GM23338 (cell line): ENCODE measurements around the gene OR56A5. TPM values are rescaled to one million over a fixed set of nuclear protein-coding genes. Genes with fewer than 3 reads are reported as not detected.

Experiments used
- ATAC-seq: fragments of 200-7000 bp; cut with Tn5 transposase; 3 replicates; pipeline ENCODE4 v1.9.1; 2020
- DNase-seq: peaks from one replicate; pipeline ENCODE4 v3.0.0-alpha.2; 2015; ENCODE audit warnings: low spot score
- H2AFZ ChIP-seq: fragments of 200-600 bp; sonication (generic); 2 replicates; pipeline ENCODE4 v1.8.0; 2016; ENCODE audit warnings: antibody characterized with exemption, mild to moderate bottlenecking, moderate library complexity
- H3F3A ChIP-seq: fragments of 200-600 bp; sonication (generic); replicated peaks from 2 replicates; pipeline ENCODE4 v1.8.0; 2017; ENCODE audit warnings: antibody characterized with exemption, mixed run types, low read depth
- H3K27ac ChIP-seq: fragments of 200-600 bp; sonication (generic); 2 replicates; pipeline ENCODE4 v1.6.1; 2016; ENCODE audit warnings: low read depth
- H3K27me3 ChIP-seq: fragments of 200-600 bp; sonication (generic); 2 replicates; pipeline ENCODE4 v1.8.0; 2016; ENCODE audit warnings: mild to moderate bottlenecking, mixed run types, moderate library complexity; ENCODE audit not compliant: insufficient read depth
- H3K36me3 ChIP-seq: fragments of 200-600 bp; sonication (generic); 2 replicates; pipeline ENCODE4 v1.8.0; 2016; ENCODE audit warnings: mild to moderate bottlenecking; ENCODE audit not compliant: insufficient read depth
- H3K4me1 ChIP-seq: fragments of 200-600 bp; sonication (generic); 2 replicates; pipeline ENCODE4 v1.8.0; 2016; ENCODE audit warnings: mild to moderate bottlenecking, moderate library complexity; ENCODE audit not compliant: insufficient read depth
- H3K4me2 ChIP-seq: fragments of 200-600 bp; sonication (generic); 2 replicates; pipeline ENCODE4 v1.7.1; 2017; ENCODE audit warnings: mixed run types
- H3K4me3 ChIP-seq: fragments of 200-600 bp; sonication (generic); 2 replicates; pipeline ENCODE4 v1.6.1; 2016; ENCODE audit warnings: mixed run types
- H3K79me2 ChIP-seq: fragments of 200-600 bp; sonication (generic); replicated peaks from 2 replicates; pipeline ENCODE4 v1.8.0; 2017; ENCODE audit warnings: mild to moderate bottlenecking; ENCODE audit not compliant: insufficient read depth
- H3K9me2 ChIP-seq: fragments of 200-600 bp; sonication (generic); 2 replicates; pipeline ENCODE4 v1.8.0; 2017; ENCODE audit not compliant: insufficient read depth
- H4K20me1 ChIP-seq: fragments of 200-600 bp; sonication (generic); replicated peaks from 2 replicates; pipeline ENCODE4 v1.8.0; 2017; ENCODE audit warnings: mild to moderate bottlenecking; ENCODE audit not compliant: insufficient read depth
- H3K27ac Mint-ChIP-seq: 2 replicates; pipeline ENCODE4 v1.8.0; 2020; ENCODE audit warnings: inconsistent platforms, mild to moderate bottlenecking, moderate library complexity, mixed read lengths
- H3K27me3 Mint-ChIP-seq: 3 replicates; pipeline ENCODE4 v1.8.0; 2022; ENCODE audit warnings: low read depth, mild to moderate bottlenecking, moderate library complexity, mixed read lengths, inconsistent platforms; ENCODE audit not compliant: insufficient read depth, poor library complexity
- H3K36me3 Mint-ChIP-seq: 3 replicates; pipeline ENCODE4 v1.8.0; 2021; ENCODE audit warnings: low read depth, mild to moderate bottlenecking, inconsistent platforms, moderate library complexity, mixed read lengths
- H3K4me1 Mint-ChIP-seq: 3 replicates; pipeline ENCODE4 v1.8.0; 2020; ENCODE audit warnings: mild to moderate bottlenecking, inconsistent platforms, mixed read lengths
- H3K4me3 Mint-ChIP-seq: 3 replicates; pipeline ENCODE4 v1.8.0; 2021; ENCODE audit warnings: moderate library complexity, mild to moderate bottlenecking, inconsistent platforms, mixed read lengths
- H3K9me3 Mint-ChIP-seq: 3 replicates; pipeline ENCODE4 v1.8.0; 2020; ENCODE audit warnings: moderate library complexity, mild to moderate bottlenecking, inconsistent platforms, mixed read lengths
- CREB1 ChIP-seq: fragments of 250-450 bp; sonication (Bioruptor Pico); IDR thresholded peaks from 2 replicates; pipeline ENCODE4 v1.5.0; 2020; ENCODE audit warnings: low read depth, mild to moderate bottlenecking, moderate library complexity
- CTCF ChIP-seq, 2 experiments: fragments of 200-600 bp in 1 of 2; sonication (generic) in 1 of 2; conservative IDR thresholded peaks; 2 replicates each; pipeline versions ENCODE4 v1.5.1 to v1.6.1; 2016 to 2017; ENCODE audit warnings: antibody characterized with exemption in 2 of 2, low read depth in 2 of 2, mild to moderate bottlenecking in 2 of 2, moderate library complexity in 1 of 2
- ETS1 ChIP-seq: IDR thresholded peaks from 2 replicates; pipeline ENCODE4 v1.6.1; 2016; ENCODE audit warnings: antibody characterized with exemption
- EZH2 ChIP-seq: fragments of 200-600 bp; sonication (generic); IDR thresholded peaks from one replicate; pipeline ENCODE4 v1.8.0; 2017; ENCODE audit warnings: antibody characterized with exemption, mild to moderate bottlenecking, low read depth; ENCODE audit not compliant: unreplicated experiment
- EZH2phosphoT487 ChIP-seq: fragments of 200-600 bp; sonication (generic); IDR thresholded peaks from one replicate; pipeline ENCODE4 v1.8.1; 2018; ENCODE audit warnings: antibody characterized with exemption; ENCODE audit not compliant: unreplicated experiment
- JUNB ChIP-seq: IDR thresholded peaks from one replicate; pipeline ENCODE4 v1.6.1; 2016; ENCODE audit warnings: antibody characterized with exemption; ENCODE audit not compliant: unreplicated experiment
- NANOG ChIP-seq: IDR thresholded peaks from 2 replicates; pipeline ENCODE4 v1.6.1; 2016; ENCODE audit warnings: antibody characterized with exemption, borderline replicate concordance
- POLR2AphosphoS5 ChIP-seq: IDR thresholded peaks from 2 replicates; pipeline ENCODE4 v1.6.1; 2016; ENCODE audit warnings: antibody characterized with exemption, low read depth
- REST ChIP-seq: IDR thresholded peaks from one replicate; pipeline ENCODE4 v1.6.1; 2018; ENCODE audit warnings: antibody characterized with exemption; ENCODE audit not compliant: unreplicated experiment
- STAT1 ChIP-seq: IDR thresholded peaks from one replicate; pipeline ENCODE4 v1.6.1; 2016; ENCODE audit warnings: antibody characterized with exemption; ENCODE audit not compliant: unreplicated experiment
- ZNF114 ChIP-seq: fragments of 250-450 bp; sonication (Bioruptor Pico); IDR thresholded peaks from 2 replicates; pipeline ENCODE4 v1.5.0; 2020; ENCODE audit warnings: mild to moderate bottlenecking, moderate library complexity
- ZNF331 ChIP-seq: fragments of 250-450 bp; sonication (Bioruptor Pico); IDR thresholded peaks from 2 replicates; pipeline ENCODE4 v1.5.0; 2020; ENCODE audit warnings: low read depth, mild to moderate bottlenecking, moderate library complexity
- ZNF462 ChIP-seq: fragments of 250-450 bp; sonication (Bioruptor Pico); IDR thresholded peaks from 2 replicates; pipeline ENCODE4 v1.5.0; 2020; ENCODE audit warnings: mild to moderate bottlenecking, moderate library complexity
- polyA plus RNA-seq: library from polyadenylated mRNA; unstranded; fragments of >200 nt; fragmentation: Nextera tagmentation; extraction: Ambion mirVana; gene quantifications from 2 replicates; pipeline ENCODE4 v1.2.1, GENCODE V29; 2016
- total RNA-seq: library from RNA; depleted of rRNA; stranded (reverse); fragments of >200 nt; shearing (Covaris generic); gene quantifications from 2 replicates; pipeline ENCODE4 v1.2.3, GENCODE V29; 2014

The OR56A5 gene
- total and polyA plus RNA-seq, 2 experiments from 2014 or later = not detected

- no peaks in the 10 kb centered on the region; the same call in 1 of the 2 replicates for H3K9me2 ChIP-seq
- TF ChIP-seq ZNF114 = no peak
- TF ChIP-seq ZNF331 (CRISPR knock-in tag) = no peak
- no peak for TF ChIP-seq EZH2phosphoT487
- TF ChIP-seq EZH2 = no peak
- no peak for TF ChIP-seq CREB1 (CRISPR knock-in tag)
- TF ChIP-seq ZNF462 (CRISPR knock-in tag) = no peak
- TF ChIP-seq POLR2AphosphoS5 = no peak
- no peak for TF ChIP-seq CTCF (conservative IDR thresholded peaks at IDR 0.05; ENCODE audit: low read depth in 2 of 2)
- TF ChIP-seq JUNB = no peak
- no peak for TF ChIP-seq STAT1
- TF ChIP-seq ETS1 = no peak
- TF ChIP-seq REST = no peak
- TF ChIP-seq NANOG = no peak
- H3K36me3 ChIP-seq = no peaks in the 10 kb centered on the region
- H3K4me1 ChIP-seq = no peaks in the 10 kb centered on the region
- H3K4me3 ChIP-seq = no peak overlapping the region
- no peak overlapping the region for H3K27ac ChIP-seq
- Mint-ChIP-seq H3K4me1 (no peaks in the 10 kb centered on the region), H3K9me3 (peaks cover 27% of the 10 kb centered on the region), H3K27me3 (no peaks in the 10 kb centered on the region), H3K36me3 (peaks cover 15% of the 10 kb centered on the region), H3K4me3 (no peak overlapping the region), H3K27ac (peak overlapping the region; percentile 65; the same call in 1 of the 2 replicates)
- no peaks in the 10 kb centered on the region for H4K20me1 ChIP-seq
- ATAC-seq = no peak
- no peaks in the 10 kb centered on the region for H3K27me3 ChIP-seq
- H2AFZ ChIP-seq = no peak overlapping the region
- no peak for DNase-seq
- no peaks in the 10 kb centered on the region for H3F3A ChIP-seq
- H3K79me2 ChIP-seq = no peaks in the 10 kb centered on the region
- H3K4me2 ChIP-seq = no peak overlapping the region
Measured at GRCh38 chr11:5923427-5923776, 44.9 kb downstream of the OR56A5 start.
